Osteocyte (in vitro differentiated cells): ENCODE results near the gene SPATS2L. TPM values are rescaled to one million over a fixed set of nuclear protein-coding genes. Genes with fewer than 3 reads are reported as not detected.
A peak's percentile ranks its signal among the peaks of the same experiment; 100 is the strongest.

Experiments used
- DNase-seq: peaks from one replicate; pipeline ENCODE4 v3.0.0; 2021; ENCODE audit warnings: mixed read lengths; ENCODE audit not compliant: unreplicated experiment; ENCODE audit errors: extremely low spot score
- H3K27ac Mint-ChIP-seq: one replicate; pipeline ENCODE4 v1.8.0; 2021; ENCODE audit warnings: mild to moderate bottlenecking, mixed read lengths; ENCODE audit not compliant: unreplicated experiment
- H3K27me3 Mint-ChIP-seq: one replicate; pipeline ENCODE4 v1.8.0; 2021; ENCODE audit warnings: mixed read lengths; ENCODE audit not compliant: unreplicated experiment
- H3K36me3 Mint-ChIP-seq: one replicate; pipeline ENCODE4 v1.8.0; 2021; ENCODE audit warnings: mixed read lengths; ENCODE audit not compliant: unreplicated experiment
- H3K4me1 Mint-ChIP-seq: one replicate; pipeline ENCODE4 v1.8.0; 2021; ENCODE audit warnings: mixed read lengths; ENCODE audit not compliant: unreplicated experiment
- H3K4me3 Mint-ChIP-seq: one replicate; pipeline ENCODE4 v1.8.0; 2021; ENCODE audit warnings: mild to moderate bottlenecking, moderate library complexity, mixed read lengths; ENCODE audit not compliant: unreplicated experiment
- H3K9me3 Mint-ChIP-seq: one replicate; pipeline ENCODE4 v1.8.0; 2021; ENCODE audit warnings: mixed read lengths; ENCODE audit not compliant: unreplicated experiment
- total RNA-seq: library from RNA; stranded (reverse); gene quantifications from 2 replicates; pipeline ENCODE4 v1.2.1, GENCODE V29; 2021
- TF ChIP-seq, protein P1 (sequence below): fragments of 200-600 bp; sonication (generic); IDR thresholded peaks from 2 replicates; pipeline ENCODE4 v1.5.0; 2021; ENCODE audit warnings: antibody characterized with exemption, mild to moderate bottlenecking, moderate library complexity

The SPATS2L gene
- total RNA-seq, 1 donor from 2014 or later, result 152 TPM

DNA sequence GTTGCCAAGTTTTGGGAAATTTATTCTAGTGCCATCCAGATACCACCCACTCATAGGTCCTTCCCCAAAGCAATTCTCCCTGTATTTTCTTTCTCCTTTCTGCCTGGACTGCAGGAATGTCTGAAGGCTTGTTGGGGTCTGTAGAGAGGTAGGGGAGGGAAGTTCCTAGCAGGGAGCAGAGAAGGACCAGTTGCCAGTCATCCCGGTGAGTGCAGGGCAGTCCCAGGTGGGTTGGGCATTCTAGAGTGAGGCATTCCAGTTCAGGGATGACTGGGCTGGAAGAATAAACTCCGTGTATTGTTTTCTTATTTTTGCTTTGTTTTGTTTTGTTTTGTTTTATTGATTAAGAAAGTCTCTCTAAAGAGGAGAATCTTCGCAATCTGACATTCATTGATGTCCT is 58.1 kb downstream of the SPATS2L start:
- H3K27ac Mint-ChIP-seq, result peak overlapping the region; percentile 21
- peaks cover 40% of the 10 kb centered on the region for H3K4me1 Mint-ChIP-seq
- H3K9me3 Mint-ChIP-seq, result no peaks in the 10 kb centered on the region
- H3K27me3 Mint-ChIP-seq, result no peaks in the 10 kb centered on the region
- no peak for DNase-seq
- TF ChIP-seq, protein P1, sequence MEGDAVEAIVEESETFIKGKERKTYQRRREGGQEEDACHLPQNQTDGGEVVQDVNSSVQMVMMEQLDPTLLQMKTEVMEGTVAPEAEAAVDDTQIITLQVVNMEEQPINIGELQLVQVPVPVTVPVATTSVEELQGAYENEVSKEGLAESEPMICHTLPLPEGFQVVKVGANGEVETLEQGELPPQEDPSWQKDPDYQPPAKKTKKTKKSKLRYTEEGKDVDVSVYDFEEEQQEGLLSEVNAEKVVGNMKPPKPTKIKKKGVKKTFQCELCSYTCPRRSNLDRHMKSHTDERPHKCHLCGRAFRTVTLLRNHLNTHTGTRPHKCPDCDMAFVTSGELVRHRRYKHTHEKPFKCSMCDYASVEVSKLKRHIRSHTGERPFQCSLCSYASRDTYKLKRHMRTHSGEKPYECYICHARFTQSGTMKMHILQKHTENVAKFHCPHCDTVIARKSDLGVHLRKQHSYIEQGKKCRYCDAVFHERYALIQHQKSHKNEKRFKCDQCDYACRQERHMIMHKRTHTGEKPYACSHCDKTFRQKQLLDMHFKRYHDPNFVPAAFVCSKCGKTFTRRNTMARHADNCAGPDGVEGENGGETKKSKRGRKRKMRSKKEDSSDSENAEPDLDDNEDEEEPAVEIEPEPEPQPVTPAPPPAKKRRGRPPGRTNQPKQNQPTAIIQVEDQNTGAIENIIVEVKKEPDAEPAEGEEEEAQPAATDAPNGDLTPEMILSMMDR, result no peak
- H3K36me3 Mint-ChIP-seq, result peaks cover 5% of the 10 kb centered on the region
- H3K4me3 Mint-ChIP-seq, result no peak overlapping the region

DNA sequence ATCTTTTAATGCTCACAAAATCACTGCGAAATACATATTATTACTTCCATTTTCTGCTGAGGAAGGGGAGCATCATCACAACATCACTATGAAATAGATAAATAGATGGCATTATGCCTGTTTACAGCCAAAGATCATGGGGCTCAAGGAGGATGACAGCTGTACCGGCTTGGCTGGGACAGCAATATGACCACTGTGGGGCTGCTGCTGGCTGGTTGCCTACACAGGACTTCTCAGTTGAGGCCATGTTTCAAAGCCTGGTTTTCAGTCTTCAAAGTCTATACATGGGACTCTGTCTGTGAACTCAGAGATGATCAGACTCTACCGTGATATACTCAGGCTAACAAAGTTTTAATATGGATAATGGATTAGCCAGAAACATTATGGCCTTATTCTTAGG is 58.7 kb downstream of the SPATS2L start:
- H3K4me3 Mint-ChIP-seq, result no peak overlapping the region
- TF ChIP-seq, protein P1, result no peak
- H3K9me3 Mint-ChIP-seq, result no peaks in the 10 kb centered on the region
- peaks cover 39% of the 10 kb centered on the region for H3K4me1 Mint-ChIP-seq
- H3K27me3 Mint-ChIP-seq, result no peaks in the 10 kb centered on the region
- DNase-seq, result no peak
- peaks cover 7% of the 10 kb centered on the region for H3K36me3 Mint-ChIP-seq
- peak overlapping the region; percentile 20 for H3K27ac Mint-ChIP-seq

DNA sequence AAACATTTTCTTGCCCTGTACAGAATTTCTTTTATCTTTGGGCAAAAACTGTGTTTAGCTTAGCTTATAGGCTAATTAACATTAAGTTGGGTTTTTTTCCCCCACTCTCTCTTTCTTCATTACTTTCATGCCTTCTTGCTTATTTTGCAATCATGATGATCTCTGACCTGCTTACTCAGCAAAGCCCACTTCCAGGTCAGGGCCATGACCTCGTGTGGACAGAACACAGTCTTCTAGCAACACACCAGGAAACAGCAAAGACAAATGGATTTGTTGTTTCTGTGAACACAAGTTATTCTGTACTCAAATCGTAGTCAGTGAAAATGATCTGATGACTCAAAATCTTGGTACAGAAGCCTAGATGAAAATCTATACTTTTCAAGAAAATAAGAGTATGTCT is 60.7 kb downstream of the SPATS2L start:
- peaks cover 16% of the 10 kb centered on the region for H3K36me3 Mint-ChIP-seq
- DNase-seq, result no peak
- TF ChIP-seq, protein P1, result no peak
- H3K4me1 Mint-ChIP-seq, result peaks cover 37% of the 10 kb centered on the region
- no peak overlapping the region for H3K4me3 Mint-ChIP-seq
- H3K9me3 Mint-ChIP-seq, result no peaks in the 10 kb centered on the region
- peak overlapping the region; percentile 83 for H3K27ac Mint-ChIP-seq
- H3K27me3 Mint-ChIP-seq, result no peaks in the 10 kb centered on the region

DNA sequence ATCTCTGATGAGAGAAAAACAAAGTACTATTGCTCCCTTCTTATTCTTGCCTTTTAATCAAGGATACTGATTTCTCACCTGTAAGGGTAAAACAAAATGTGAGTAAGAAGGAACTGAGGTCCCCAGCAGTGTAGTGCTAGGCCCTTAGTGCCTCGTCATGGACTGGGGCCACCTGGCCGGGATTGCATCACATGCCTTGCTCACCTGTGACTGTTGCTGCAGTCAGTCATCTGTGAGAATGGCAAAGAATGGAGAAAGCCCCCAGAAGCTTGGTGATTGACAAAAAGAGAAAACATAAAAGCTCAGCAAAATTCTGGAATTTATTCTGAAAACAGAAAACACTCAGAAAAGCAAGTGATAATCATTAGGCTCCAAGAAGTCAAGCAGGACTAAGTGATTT is 63.4 kb downstream of the SPATS2L start:
- peaks cover 39% of the 10 kb centered on the region for H3K4me1 Mint-ChIP-seq

DNA sequence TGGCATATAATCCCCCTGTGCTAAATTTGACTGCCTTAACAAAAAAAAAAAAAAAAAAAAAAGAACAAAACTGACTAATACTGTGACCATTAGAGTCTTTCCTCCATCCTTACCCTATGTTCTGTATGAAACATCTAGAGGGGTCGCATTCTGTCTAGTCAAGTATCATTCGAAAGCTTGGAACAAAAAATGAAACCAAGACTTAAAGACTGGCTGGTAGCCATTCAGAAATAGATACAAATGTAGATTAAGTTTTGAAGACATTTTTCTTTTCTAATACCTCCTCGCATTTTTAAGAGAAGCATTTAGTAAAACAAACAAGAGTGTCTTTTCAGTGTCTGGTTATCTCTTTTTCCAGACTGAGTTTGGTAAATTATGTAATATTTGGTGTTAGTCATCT is 66.7 kb downstream of the SPATS2L start:
- H3K9me3 Mint-ChIP-seq, result no peaks in the 10 kb centered on the region
- H3K4me3 Mint-ChIP-seq, result no peak overlapping the region
- no peak for DNase-seq
- TF ChIP-seq, protein P1, result no peak
- H3K27ac Mint-ChIP-seq, result peak overlapping the region; percentile 83
- H3K4me1 Mint-ChIP-seq, result peaks cover 36% of the 10 kb centered on the region
- no peaks in the 10 kb centered on the region for H3K27me3 Mint-ChIP-seq
- peaks cover 15% of the 10 kb centered on the region for H3K36me3 Mint-ChIP-seq

More for the DNA sequence above, 63.4 kb downstream of the SPATS2L start:
- TF ChIP-seq, protein P1, result no peak
- H3K36me3 Mint-ChIP-seq, result peaks cover 18% of the 10 kb centered on the region
- H3K9me3 Mint-ChIP-seq, result no peaks in the 10 kb centered on the region
- no peak overlapping the region for H3K27ac Mint-ChIP-seq
- no peak overlapping the region for H3K4me3 Mint-ChIP-seq
- H3K27me3 Mint-ChIP-seq, result no peaks in the 10 kb centered on the region
- DNase-seq, result no peak
